GM12873 (cell line): ENCODE data around the gene BSX.

Source experiments
- TF ChIP-seq, protein P1 (sequence below): IDR thresholded peaks from 2 replicates; pipeline ENCODE4 v1.5.1; 2012; ENCODE audit warnings: low read depth, mild to moderate bottlenecking, moderate library complexity, low read length, control low read depth; ENCODE audit not compliant: insufficient read depth; ENCODE audit errors: missing control alignments

The BSX gene

DNA sequence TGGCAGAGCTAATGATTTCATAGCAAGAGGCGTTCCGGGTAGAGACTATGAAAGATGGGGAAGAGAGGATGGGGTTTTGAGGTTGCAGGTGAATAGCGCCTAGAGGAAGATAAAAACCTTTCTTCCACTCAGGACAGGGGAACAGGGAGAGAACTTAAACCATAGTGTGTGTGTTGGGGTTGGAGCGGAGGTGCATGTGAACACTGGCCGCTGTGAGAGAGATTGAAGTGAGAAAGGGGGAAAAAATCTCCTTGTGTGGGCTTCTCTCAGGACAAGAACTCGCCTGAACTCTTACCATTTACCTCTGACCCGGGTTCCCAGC is 3.4 kb downstream of the BSX start:
- TF ChIP-seq, protein P1, sequence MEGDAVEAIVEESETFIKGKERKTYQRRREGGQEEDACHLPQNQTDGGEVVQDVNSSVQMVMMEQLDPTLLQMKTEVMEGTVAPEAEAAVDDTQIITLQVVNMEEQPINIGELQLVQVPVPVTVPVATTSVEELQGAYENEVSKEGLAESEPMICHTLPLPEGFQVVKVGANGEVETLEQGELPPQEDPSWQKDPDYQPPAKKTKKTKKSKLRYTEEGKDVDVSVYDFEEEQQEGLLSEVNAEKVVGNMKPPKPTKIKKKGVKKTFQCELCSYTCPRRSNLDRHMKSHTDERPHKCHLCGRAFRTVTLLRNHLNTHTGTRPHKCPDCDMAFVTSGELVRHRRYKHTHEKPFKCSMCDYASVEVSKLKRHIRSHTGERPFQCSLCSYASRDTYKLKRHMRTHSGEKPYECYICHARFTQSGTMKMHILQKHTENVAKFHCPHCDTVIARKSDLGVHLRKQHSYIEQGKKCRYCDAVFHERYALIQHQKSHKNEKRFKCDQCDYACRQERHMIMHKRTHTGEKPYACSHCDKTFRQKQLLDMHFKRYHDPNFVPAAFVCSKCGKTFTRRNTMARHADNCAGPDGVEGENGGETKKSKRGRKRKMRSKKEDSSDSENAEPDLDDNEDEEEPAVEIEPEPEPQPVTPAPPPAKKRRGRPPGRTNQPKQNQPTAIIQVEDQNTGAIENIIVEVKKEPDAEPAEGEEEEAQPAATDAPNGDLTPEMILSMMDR = no peak

DNA sequence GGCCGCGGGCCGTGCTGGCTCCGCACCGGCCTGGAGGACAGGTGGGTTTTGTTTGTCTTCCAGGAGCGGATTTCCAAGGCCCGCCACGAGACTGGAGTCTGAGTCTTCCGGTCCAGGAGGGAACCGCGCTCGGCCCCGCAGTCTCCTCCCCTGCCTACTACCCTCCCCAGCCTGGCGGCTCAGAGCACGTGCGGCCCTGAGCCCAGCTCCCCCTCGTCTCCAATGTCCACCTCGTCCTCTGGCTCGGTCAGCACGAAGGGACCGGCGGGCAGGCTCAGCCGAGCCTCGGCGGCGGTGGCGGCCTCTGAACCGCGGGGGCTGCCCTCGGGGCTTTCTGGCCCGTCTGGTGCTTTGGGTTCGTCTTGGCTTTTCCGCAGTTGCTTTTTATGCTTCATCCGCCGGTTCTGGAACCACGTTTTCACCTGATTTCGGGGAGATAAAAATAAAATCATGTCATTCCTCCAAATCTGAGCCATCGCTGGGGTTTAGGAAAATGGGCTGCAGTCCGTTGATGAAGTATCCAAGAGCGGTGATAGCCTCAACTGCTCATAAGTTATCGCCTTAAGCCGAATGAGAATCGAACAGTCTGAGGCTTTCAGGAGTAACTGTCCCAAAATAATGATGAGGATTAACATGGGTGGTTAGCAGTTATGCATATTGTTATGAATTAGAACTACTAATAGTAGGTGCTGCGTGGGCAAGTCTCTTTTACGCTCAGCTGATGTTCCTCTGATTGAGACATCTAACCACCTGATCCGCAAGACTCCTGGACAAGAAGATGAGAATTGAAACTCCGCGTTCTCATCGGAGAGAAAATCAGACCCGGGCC is 4.0 kb downstream of the BSX start:
- TF ChIP-seq, protein P1 = no peak

DNA sequence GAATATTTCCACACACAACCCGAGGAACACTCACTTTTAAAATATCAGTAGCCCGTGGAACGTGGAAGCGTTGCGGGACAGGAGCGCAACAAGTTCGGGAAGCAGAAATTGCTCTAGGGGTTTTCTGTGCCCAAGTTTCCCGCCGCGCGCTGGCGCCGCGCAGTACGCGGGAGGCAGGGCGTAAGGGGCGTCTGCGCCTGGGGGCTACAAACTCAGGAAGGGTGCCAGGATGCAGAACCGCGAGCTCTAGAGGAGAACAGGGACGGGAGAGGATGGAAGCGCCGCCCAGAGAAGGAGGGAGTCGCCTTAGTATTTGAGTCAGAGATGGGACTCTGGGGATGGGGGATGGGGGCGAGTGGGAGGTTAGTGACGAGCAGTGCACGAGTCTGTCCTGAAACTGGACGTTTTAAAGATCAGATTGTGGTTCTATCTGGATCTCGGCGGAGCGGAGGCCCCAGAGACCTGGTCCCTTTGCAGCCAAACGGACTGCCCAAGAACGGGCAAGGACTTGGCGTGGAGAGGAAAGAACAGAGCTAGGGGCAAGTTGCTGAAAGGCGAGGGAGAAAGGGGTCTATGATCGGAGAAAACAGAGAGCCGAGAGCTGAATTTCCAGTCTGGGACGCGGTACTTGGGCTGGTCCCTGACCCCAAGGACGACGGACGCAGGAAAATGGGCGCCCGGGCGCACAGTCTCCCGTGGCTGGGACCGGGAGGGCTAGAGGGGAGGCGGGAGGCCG is 4.7 kb downstream of the BSX start:
- TF ChIP-seq, protein P1 = no peak

GRCh38 chr11:122976061-122976733 is 5.4 kb downstream of the BSX start:
- TF ChIP-seq, protein P1 = no peak

DNA sequence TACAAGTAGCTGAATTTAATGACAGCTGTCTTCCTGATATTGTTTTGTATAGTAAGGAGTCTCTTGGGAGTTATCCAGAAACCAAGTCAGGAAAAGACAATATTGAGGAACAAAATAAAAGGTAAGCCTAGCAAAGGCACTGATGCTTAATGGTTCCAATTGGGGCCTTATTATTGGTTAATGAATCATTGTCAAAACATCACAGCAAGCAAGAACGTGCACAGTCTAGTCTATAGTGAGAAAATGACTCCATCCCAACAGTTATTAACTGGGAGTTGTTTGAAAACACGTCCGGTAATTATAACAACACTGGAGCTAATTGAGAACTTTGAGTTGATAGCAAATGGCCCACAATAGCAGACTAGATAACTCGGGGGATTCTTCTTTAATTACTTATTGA is 17.7 kb downstream of the BSX start:
- TF ChIP-seq, protein P1 = no peak

- TF ChIP-seq, protein P1 = no peak
Observed at GRCh38 chr11:122954455-122954854, 27.2 kb downstream of the BSX start.

DNA sequence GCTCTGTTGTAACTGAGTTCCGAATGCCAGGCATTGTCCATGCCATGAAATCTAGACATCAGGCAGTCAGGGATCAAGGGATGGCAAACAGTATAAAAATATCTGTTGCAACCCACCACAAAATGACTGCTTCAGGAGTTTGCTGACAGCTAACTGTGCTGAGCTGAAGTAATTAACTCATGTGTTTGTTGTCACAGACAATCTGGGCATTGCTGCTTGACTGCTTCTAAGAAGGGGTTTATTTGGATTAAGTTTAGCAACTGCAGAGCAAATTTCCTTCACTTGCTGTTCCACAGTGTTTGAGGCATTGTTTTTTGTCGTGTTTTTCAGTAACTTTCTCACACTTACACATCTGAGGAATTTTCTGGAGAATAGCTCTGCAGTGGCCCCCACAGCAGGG is 30.4 kb downstream of the BSX start:
- TF ChIP-seq, protein P1 = no peak
